ENCODE measurements around the gene CDH13. TPM values are rescaled to one million over a fixed set of nuclear protein-coding genes. Genes with fewer than 3 reads are reported as not detected.
A peak's percentile ranks its signal among the peaks of the same experiment; 100 is the strongest.

Gene CDH13
- total and polyA plus RNA-seq, 8 donors = 0.12 to 21.4 (median 1.7) TPM; not detected in 1

- no peak overlapping the region for H3K4me3 ChIP-seq
- no peaks in the 10 kb centered on the region for H3K36me3 ChIP-seq
- DNase-seq = no peak
- no peaks in the 10 kb centered on the region for H3K4me1 ChIP-seq
- H3K27ac ChIP-seq = no peak overlapping the region
- WGBS, 5 donors = 76 to 81% (median 77%) methylated on average over 8 of the region's 8 CpGs
- no peaks in the 10 kb centered on the region for H3K27me3 ChIP-seq
- TF ChIP-seq POLR2A (IDR thresholded peaks at IDR 0.05) (no peak), EP300 (IDR thresholded peaks at IDR 0.05) (no peak), CTCF (IDR thresholded peaks at IDR 0.05) (no peak), POLR2AphosphoS5 (IDR thresholded peaks at IDR 0.05) (no peak)
- no peaks in the 10 kb centered on the region for H3K9me3 ChIP-seq
- intact Hi-C loops (cut with DNase I; ENCODE audit: low total_unique reads) = no loop called here
Measured at GRCh38 chr16:83343935-83344366, 717.2 kb downstream of the CDH13 start.

GRCh38 chr16:83345846-83346640 is 719.3 kb downstream of the CDH13 start:
- Histone ChIP-seq H3K4me1 (no peaks in the 10 kb centered on the region), H3K27ac (no peak overlapping the region), H3K36me3 (no peaks in the 10 kb centered on the region), H3K27me3 (no peaks in the 10 kb centered on the region), H3K9me3 (no peaks in the 10 kb centered on the region), H3K4me3 (no peak overlapping the region)
- intact Hi-C loops (cut with DNase I; ENCODE audit: low total_unique reads) = no loop called here
- DNase-seq = peak in 1 of 2 donors; percentile 5
- TF ChIP-seq POLR2AphosphoS5 (IDR thresholded peaks at IDR 0.05) = no peak
- no peak for TF ChIP-seq CTCF (IDR thresholded peaks at IDR 0.05)
- no peak for TF ChIP-seq POLR2A (IDR thresholded peaks at IDR 0.05)
- TF ChIP-seq EP300 (IDR thresholded peaks at IDR 0.05) = no peak
- 63 to 73% (median 68%) methylated on average over 14 of the region's 14 CpGs for WGBS, 5 donors

GRCh38 chr16:83348991-83349390 is 722.2 kb downstream of the CDH13 start:
- no peak for TF ChIP-seq POLR2A (IDR thresholded peaks at IDR 0.05)
- TF ChIP-seq POLR2AphosphoS5 (IDR thresholded peaks at IDR 0.05) = no peak
- no peak for TF ChIP-seq EP300 (IDR thresholded peaks at IDR 0.05)
- no peak for TF ChIP-seq CTCF (IDR thresholded peaks at IDR 0.05)
- H3K9me3 ChIP-seq = no peaks in the 10 kb centered on the region

GRCh38 chr16:83350481-83350880 is 723.7 kb downstream of the CDH13 start:
- no peak overlapping the region for H3K27ac ChIP-seq
- no peak for DNase-seq
- H3K4me3 ChIP-seq = no peak overlapping the region
- no peaks in the 10 kb centered on the region for H3K36me3 ChIP-seq
- no peaks in the 10 kb centered on the region for H3K4me1 ChIP-seq
- H3K27me3 ChIP-seq = no peaks in the 10 kb centered on the region
- H3K9me3 ChIP-seq = no peaks in the 10 kb centered on the region
- intact Hi-C loops (cut with DNase I; ENCODE audit: low total_unique reads) = no loop called here
- 77 to 83% (median 82%) methylated on average over 5 of the region's 5 CpGs for WGBS, 5 donors
- TF ChIP-seq POLR2AphosphoS5 (IDR thresholded peaks at IDR 0.05) (no peak), CTCF (IDR thresholded peaks at IDR 0.05) (no peak), POLR2A (IDR thresholded peaks at IDR 0.05) (no peak), EP300 (IDR thresholded peaks at IDR 0.05) (no peak)

More at GRCh38 chr16:83348991-83349390, 722.2 kb downstream of the CDH13 start:
- no peaks in the 10 kb centered on the region for H3K27me3 ChIP-seq
- H3K4me3 ChIP-seq = no peak overlapping the region
- intact Hi-C loops (cut with DNase I; ENCODE audit: low total_unique reads) = no loop called here
- 79 to 86% (median 83%) methylated on average over 5 of the region's 5 CpGs for WGBS, 5 donors
- H3K4me1 ChIP-seq = no peaks in the 10 kb centered on the region
- no peak overlapping the region for H3K27ac ChIP-seq
- no peaks in the 10 kb centered on the region for H3K36me3 ChIP-seq
- no peak for DNase-seq
